Measurements from ENCODE around the gene PRPF8. TPM values are rescaled to one million over a fixed set of nuclear protein-coding genes. Genes with fewer than 3 reads are reported as not detected.
"Not testable (repeated sequence)": the region's sequence is repeated elsewhere in the genome, so short reads cannot be mapped to it uniquely, and the experiment has no call there.

The PRPF8 gene
- total RNA-seq, 1 donor from 2014 or later, result 137 TPM

DNA sequence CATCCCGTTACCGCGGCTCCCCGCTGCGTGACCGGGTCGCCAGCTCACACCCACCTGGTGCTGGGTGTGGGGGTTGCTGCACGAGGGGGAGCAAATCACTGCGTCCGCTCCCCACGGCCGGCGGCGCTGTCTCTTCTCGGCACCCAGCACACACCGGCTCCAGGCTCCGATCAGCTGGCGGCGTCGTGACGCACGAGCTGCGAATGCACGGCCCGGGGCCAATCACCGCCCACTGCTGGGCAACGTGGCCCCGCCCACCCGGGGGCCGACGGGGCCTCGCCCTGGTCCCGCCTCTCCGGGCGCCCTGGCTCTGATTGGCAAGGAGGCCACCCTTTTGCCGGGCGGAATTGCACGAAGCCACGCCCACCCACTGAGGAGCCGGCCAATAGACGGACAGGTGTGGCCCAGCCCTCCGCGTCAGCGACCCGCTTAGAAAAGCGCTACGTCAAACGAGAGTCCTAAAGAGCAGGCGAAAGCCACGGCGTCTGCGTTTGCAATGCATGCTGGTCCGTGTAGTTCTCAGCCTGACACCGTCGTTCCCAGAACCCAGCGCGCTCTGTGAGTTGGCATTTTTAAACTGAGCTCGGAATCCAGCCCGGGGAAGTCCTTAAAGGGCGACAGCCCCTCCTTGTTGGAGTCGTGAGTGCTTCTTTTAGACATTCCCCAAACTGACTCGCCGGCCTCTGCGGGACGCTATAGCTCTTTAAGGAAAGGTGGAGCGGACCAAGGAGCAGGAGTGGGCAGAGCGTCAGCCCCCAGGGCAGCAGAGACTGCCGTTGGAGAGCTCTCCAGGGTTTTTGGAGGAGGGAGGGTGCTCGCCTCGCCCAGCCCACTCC lies 31.6 kb upstream of the PRPF8 start:
- DNase-seq, result peak; percentile 100

DNA sequence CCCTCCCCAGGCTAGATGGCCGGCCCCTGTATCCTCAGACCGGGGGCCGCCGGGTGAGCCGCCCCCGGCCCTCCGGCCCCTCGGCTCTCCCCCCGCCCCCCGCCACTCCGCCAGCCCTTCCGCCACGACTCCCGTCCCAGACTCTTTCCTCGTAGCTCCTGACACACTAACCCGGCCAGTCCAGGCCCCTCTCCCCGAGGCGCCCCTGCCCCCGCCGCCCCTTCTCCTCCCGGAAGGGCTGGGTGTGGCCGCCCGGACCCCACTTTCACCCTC lies 31.1 kb upstream of the PRPF8 start:
- no peak for DNase-seq

DNA sequence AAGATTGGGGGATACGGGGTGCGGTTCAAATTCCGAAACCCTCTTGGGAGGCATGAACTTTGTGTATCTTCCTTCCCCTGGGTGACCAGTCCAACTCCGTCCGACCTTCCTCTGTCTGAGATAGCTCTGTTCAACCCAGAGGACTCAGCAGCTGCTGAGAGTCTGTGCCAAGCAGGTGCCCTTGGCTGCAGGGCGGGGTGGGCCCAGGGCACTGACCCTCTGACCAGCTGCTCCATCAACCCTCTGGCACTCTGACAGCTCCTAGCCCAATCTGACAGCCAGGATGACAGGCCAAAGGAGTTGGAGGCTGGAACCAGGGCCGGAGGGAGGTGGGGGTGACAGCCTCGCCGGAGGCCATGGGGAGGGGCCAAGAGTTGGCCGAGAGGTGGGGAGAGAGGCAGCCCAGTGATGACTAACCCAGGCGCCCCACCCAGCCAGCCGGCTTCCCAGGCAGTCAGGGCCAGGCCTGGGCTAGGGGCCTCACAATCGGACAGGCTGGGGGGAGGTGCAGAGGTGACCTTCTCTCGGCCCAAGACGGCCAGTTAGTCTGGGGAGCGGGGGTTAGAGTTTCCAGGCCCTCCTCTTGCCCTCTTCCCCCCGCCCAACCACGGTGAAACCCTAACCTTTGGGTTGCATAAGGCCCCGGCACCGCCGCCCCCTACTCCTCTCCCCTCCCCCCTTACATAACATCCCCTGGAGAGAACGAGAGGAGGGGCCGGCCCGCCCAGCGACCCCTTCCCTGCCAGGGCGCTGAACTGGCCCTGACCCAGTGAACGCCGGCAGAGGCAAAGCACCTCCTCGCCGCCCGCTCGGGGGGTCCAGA lies 30.5 kb upstream of the PRPF8 start:
- peak; percentile 90 for DNase-seq

DNA sequence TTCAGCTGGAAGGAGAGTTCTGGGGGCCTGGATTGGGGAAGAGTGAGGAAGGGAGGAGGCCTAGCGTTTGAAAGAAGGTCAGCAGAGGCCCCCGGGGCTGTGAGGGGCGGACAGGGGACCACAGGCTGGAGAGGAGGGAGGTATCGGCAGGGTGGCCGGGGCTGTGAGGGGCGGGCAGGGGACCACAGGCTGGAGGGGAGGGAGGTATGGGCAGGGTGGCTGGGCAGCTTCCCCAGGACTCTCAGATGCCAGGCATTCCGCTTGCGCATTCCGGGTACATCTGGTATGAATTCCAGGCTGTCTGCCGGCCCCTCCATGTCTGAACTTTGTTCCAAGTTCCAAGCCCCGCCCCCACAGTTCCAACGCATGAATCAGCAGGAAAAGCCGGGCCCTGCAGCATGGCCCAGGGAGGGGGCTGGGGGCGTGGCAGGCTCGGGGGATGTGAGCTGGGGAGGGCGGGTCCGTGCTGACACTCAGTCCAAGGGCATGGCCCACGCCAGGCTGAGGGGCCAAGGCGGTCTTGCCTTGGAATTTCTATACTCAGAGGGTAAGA lies 29.8 kb upstream of the PRPF8 start:
- peak; percentile 98 for DNase-seq

DNA sequence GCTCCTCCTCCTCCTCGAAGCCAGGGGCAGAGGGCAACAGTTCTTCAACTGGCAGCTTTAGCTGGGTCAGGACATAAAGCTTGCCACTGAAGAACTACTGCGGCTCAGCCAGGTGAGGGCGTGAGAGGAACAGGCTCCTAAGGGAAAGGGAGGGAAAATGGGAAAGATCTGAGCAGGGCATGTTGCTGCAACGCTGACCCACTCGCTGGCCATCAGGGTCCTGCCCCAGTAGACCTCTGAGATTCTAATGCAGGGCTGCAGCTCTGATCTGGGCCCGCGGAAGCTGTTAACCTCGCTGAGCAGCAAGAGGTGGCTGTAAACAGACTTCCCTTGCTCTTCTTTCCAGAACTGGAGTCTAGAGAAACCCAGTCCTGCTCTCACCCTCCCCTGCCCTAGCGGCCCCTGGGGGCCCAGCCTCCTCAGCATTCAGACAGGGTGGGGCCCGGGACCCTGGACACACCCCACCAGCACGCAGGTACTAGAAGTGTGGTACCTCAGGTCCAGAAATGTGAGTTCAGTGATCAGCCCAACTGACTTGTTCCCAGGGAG lies 29.3 kb upstream of the PRPF8 start:
- DNase-seq, result peak; percentile 69

DNA sequence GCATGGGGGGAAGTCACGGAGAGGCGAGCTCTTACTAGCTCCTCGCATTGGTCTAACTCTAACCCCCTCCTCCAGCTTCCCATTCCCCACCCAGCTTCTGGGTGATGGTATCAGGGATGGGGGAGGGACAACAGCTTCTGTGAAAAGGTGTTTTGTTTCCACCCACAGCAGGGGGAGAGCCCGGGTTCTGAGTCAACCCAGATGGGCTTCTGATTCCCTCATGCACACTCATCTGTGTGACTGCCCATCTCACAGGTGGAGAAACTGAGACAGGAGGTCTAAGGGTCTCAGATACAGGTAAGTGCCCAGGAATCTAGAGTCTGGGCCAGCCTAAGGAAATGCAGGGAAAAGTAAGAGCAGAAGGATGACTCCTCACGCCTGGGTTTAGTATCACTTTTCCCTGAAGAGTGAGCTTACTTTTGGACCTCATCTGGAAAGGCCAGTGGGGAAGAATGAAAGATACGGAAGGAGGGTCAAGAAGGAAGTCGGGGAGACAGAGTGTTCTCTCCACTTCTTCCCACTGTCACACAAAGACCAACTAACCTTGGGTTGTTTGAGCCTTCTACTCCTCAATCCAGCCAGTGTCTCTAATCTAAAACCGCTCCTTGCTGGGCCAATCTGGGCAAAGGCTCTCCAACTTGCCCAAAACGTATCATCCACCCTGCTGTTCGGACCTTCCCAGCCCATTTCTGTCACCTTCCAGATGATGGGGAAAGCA lies 28.7 kb upstream of the PRPF8 start:
- DNase-seq, result no peak

DNA sequence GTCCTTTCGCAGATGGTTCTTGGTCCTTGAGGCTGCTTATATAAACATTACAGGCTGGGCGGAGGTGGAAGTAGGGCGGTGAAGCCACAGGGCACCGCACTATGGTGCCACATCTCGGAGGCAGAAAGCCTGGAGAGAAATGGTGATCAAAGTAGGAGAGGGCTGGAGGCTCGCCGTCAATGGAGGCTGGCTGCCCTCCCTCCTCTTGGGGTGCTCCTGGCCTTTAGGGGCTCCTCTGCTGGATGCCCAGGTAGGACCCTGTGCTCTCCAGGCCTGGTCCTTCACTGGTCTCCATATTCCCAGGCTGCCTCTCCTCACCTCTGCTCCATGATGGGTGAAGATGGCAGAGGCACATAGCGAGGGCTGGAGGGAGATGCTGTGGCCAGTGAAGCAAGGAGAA lies 27.6 kb upstream of the PRPF8 start:
- no peak for DNase-seq

DNA sequence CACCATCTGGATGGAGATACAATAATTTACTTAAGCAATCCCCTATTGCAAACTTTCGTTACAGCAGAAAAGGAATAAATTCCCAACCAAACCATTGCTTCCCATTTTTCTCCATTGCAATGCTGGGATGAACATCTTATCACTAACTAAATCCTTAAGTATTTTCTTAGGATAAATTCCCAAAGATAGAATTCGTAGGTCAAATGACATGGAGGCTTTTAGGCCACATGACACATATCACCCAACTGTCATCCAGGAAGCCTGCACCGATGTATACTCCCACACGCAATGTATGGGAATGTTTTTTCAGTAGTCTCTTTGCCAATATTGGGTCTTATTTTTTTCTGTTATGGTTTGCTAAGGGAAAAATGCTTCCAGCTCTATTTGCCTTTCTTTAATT lies 27.1 kb upstream of the PRPF8 start:
- no peak for DNase-seq

DNA sequence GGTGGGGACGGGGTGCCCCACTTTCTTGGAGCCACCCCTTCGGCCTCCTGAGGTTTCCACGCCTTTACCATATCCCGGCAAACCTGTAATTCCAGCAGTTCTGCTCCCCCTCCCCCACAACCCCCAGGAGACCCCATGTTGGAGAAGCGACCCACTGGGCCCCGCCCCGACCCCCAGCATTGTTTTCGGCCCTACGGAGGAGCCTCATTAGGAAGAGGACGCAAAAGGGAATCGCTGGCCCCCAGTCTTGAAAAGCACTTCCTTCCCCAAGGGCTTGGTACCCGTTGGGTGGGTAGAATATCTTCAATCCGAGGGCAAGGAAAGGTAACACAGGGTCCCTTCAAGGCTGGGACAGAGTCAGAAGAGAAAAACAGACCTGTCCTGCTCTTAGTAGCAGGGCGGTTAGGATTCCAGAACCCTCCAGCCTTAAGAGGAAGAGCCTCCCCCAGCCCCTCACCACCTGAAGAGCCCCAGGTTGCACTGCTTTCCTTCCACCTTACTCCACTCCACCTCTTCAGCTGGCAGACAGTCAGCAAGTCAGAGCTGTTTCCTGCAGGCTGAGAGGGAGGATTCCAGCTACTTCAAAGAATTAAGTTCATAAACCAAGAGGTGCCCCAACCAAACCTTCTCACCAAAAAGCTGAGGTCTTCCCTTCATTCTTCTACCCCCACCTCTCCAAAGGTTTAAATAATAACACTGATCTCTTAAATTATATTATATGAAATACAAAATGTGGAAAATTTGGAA lies 26.3 kb upstream of the PRPF8 start:
- no peak for DNase-seq

DNA sequence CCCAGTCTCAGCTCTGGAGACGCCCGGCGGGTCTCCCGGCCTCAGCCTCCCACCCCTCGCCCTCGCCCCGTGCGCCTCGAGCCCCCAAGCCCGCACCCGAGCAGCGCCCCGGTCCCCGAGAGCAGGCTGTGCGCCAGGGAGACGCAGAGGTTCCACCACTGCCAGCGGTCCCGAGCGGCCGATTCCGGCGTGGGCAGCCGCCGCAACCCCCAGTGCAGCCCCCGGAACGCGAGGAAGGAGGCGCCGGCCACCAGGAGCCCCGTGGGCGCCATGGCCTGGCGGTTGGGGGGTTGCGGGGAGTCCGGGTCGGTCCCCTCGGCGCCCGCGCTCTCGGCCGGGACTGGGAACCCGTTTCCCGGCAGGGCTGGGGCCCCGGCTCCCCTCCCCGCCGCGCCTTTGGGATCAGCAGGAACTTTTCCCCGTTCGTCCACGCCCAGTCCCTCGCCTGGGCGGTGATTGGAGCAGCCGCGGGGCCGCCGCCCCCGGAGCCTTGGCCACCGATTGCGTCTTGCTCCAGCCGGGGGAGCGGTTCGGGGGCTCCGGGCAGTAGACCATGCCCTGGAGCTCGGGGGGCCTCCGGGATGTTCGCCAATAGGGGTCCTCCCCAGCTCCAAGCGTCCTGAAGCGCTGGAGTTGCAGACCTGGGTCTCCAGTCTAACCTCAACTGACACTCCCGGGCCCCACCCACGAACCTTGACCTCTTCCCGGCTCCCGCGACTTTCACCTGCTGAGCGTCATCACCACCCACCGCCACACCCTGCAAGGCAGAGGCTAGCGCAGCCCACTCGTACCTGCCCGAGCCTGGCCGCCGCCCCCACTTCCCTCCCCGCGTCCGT lies 25.5 kb upstream of the PRPF8 start, which contains the start of gene TLCD2:
Gene TLCD2, minus strand, starts transcription at position 407 of the 836 bp plus-strand sequence. Its CDS starts 135 bp downstream, at position 272.
- peak; percentile 78 for DNase-seq

DNA sequence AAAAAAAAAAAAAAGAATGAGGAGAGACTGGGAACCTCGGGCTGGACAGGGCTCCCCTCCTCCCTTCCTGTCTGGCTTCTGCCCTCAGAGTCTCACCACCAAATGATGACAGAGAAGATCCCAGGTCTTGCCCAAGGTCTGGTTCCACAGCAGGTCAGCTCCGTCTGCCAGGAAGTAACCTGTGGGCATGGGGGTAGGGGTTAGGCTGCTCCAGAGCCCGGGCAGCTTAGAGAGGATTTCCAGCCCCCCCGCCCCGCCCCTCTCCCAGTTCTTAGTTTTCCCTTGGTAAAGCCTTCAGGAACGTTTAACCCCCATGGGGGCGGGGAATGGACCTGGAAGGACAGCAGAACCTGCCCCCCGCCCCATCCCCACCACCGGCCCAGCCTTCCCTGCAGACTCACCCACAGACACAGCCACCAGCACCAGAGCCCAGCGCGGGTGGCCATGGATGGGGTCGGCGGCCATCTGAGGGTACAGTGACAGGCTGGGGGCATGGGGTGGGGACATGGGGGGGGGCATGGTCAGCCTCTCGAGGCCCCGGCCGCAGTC lies 24.8 kb upstream of the PRPF8 start:
- DNase-seq, result no peak

DNA sequence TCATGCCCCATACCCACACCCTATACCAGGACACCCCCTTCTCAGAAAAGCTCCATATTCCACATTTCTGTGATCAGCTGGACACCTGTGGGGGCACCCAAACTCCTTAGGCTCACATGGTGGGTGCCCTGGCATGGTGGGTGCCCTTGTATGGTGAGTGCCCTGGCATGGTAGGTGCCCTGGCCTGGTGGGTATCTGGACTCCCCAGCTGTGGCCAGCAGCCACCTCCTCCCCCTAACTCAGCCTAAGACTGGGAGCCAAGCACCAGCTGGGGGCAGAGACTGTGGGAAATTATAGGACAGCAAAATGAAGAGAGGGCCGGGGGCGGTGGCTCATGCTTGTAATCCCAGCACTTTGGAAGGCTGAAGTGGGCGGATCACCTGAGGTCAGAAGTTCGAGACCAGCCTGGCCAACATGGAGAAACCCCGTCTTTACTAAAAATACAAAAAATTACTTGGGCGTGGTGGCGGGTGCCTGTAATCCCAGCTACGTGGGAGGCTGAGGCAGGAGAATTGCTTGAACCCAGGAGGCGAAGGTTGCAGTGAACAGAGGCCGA lies 24.2 kb upstream of the PRPF8 start:
- DNase-seq, result not testable (repeated sequence)

DNA sequence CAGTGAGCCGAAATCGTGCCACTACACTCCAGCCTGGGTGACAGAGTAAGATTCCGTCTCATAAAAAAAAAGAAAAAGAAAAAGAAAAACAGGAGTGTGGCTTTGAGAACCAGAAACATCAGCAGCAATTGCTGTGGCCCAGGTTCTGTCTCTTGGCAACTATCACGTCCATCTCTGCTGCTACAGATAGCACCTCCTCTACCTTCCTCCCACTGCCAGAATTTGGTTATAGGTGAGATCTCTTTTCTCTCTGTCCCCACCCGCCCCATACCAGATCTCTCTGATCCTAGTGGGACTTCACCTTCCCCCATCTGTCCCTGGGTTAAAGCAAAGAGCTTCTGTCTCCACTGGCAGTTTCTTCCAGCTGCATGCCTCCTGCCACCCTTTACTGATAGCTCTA lies 22.4 kb upstream of the PRPF8 start:
- no peak for DNase-seq

DNA sequence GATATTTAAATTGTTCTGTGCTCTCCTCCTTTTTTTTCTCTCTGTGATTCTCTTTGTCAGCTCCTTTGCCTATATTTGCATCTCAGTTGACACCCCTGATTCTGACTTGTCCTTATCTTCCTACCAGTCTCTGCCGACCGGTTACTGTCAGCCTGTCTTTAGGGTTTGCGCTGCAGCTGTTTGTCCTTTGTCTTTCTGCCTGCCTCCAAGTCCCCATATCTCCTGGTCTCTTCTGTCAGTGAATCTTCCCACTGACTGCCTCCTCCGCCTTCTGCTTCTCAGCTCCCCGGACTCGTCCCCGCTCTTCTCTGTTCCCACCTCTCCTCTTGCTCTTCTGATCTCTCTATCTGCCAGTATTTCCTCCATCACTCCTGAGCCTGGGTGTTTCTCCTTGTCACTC lies 20.3 kb upstream of the PRPF8 start:
- DNase-seq, result no peak

DNA sequence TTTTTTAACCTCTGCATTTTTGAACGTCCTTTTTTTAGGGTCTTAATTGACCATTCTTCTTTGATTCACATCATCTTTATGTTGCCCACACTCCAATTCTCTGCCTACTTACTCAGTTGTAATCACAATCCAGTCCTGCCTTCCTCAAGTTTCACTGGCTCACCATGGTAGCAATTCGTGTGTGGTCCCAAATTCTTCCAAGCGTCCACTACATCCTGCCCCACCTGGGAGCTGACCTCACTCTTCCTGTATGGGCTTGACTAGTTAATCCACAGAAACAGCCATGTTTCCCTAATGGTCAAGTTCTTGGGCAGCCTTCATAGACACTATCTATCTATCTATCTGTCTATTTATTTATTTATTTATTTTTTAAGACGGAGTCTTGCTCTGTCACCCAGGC lies 18.4 kb upstream of the PRPF8 start:
- DNase-seq, result no peak

DNA sequence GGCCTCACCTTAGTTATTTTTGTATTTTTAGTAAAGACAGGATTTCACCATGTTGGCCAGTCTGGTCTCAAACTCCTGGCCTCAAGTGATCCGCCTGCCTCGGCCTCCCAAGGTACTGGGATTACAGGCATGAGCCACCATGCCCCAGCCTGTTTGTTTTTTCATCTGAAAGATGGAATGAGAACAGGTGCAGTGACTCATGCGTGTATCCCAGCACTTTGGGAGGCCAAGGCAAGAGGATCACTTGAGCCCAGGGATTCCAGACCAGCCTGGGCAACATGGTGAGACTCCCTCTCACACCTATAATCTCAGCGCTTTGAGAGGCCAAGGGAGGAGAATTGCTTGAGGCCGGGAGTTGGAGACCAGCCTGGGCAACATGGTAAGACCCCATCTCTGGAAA lies 15.2 kb upstream of the PRPF8 start:
- DNase-seq, result not testable (repeated sequence)

DNA sequence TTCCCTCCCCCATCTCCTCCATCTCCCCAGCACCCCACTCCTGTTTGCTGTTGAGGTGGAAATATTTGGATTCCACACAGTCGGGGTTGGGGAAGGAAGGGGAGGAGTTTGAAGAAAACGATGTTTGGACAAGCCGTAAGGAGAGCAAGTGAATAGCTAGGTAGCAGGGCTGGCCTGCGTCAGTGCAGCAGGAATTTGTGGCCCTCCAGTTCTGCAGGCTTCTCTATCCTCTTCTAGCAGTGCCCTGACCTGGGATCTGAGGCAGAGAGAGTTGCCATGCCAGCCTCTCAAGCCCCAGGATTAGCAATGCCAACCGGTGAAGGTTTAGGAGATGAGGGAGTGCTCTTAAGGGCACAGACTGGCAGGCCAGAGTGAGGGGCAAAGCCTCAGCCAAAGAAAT lies 13.0 kb upstream of the PRPF8 start:
- DNase-seq, result no peak

DNA sequence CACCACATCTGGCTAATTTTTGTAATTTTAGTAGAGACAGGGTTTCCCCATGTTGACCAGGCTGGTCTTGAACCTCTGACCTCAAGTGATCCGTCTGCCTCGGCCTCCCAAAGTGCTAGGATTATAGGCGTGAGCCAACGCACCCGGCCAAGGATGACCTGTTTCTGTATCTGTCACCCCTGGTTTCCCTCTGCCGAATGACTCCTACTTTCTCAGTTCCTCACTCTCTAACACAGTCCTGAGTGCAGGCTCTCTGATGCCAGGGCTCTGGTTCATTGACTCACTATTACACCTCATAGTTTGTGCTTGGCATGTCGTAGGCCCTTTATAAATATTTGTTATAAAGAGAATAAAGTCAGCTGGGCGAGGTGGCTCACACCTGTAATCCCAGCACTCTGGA lies 10.7 kb upstream of the PRPF8 start:
- DNase-seq, result no peak

DNA sequence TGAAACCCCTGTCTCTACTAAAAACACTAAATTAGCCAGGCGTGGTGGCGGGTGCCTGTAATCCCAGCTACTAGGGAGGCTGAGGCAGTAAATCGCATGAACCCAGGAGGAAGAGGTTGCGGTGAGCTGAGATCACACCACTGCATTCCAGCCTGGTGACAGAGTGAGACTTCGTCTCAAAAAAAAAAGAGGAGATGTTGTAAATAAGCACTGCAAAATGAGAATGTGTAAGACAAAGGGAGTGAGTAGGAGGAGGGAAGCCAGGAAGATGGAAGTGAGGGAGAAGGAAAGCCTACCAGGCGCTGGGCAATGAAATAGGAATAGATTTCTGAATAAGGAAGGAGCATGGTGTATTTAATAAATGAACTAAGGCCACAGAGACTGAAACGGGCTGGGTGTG lies 8.7 kb upstream of the PRPF8 start:
- DNase-seq, result no peak
